ENCODE data around the gene MRPL11.

DNA sequence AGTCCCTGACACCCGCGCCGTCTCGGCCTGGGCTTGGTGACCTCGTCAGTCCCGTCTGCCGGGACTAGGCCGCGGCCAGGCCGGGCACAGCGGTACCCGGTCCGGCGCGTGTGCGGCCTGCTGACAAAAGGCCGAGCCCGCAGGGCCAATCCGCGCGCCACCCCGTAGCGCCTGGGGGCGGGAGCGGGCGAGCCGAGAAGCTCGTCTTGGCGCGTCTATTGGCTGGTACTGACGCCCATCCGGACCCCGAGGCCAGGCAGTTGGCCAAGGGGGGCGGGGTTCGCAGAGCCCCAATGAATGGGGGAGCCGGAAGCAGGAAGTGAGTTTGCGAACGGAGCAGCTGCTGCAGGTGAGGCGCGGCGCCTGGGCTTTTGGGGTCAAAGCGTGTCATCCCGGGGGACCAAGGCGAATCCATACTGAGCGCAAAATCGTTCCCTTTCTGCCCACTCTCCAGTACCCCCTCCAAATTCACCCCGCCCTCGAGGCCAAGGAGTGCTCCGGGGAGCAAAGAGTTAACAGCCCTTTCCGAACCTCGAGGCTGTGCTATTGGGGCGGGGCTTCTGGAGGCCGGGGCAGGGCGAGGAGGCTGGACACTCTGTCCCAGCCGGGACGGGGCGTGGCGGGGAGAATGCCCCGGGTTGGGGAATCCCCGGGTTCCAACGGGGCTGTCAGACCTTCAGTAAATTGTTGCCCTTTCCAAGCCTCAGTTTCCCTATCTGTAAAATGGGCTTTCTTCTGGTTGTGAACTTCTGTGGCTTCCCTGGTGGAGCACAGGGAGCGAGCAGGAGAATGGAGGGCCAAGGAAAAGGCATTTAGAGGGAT is 41.7 kb upstream of the MRPL11 start, which contains the start of gene DPP3:
- TF ChIP-seq, protein P1, sequence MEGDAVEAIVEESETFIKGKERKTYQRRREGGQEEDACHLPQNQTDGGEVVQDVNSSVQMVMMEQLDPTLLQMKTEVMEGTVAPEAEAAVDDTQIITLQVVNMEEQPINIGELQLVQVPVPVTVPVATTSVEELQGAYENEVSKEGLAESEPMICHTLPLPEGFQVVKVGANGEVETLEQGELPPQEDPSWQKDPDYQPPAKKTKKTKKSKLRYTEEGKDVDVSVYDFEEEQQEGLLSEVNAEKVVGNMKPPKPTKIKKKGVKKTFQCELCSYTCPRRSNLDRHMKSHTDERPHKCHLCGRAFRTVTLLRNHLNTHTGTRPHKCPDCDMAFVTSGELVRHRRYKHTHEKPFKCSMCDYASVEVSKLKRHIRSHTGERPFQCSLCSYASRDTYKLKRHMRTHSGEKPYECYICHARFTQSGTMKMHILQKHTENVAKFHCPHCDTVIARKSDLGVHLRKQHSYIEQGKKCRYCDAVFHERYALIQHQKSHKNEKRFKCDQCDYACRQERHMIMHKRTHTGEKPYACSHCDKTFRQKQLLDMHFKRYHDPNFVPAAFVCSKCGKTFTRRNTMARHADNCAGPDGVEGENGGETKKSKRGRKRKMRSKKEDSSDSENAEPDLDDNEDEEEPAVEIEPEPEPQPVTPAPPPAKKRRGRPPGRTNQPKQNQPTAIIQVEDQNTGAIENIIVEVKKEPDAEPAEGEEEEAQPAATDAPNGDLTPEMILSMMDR (IDR thresholded peaks at IDR 0.05; ENCODE audit: insufficient read depth, low read depth, low read length), result no peak
- no peak for TF ChIP-seq EZH2 (IDR thresholded peaks at IDR 0.05; ENCODE audit: insufficient read depth, low read length)
